GM23338 (cell line): ENCODE data around the gene CREBL2. TPM values are rescaled to one million over a fixed set of nuclear protein-coding genes. Genes with fewer than 3 reads are reported as not detected.

ENCODE experiments used
- ATAC-seq: fragments of 200-7000 bp; cut with Tn5 transposase; 3 replicates; pipeline ENCODE4 v1.9.1; 2020
- DNase-seq: peaks from one replicate; pipeline ENCODE4 v3.0.0-alpha.2; 2015; ENCODE audit warnings: low spot score
- H2AFZ ChIP-seq: fragments of 200-600 bp; sonication (generic); 2 replicates; pipeline ENCODE4 v1.8.0; 2016; ENCODE audit warnings: antibody characterized with exemption, mild to moderate bottlenecking, moderate library complexity
- H3F3A ChIP-seq: fragments of 200-600 bp; sonication (generic); replicated peaks from 2 replicates; pipeline ENCODE4 v1.8.0; 2017; ENCODE audit warnings: antibody characterized with exemption, mixed run types, low read depth
- H3K27ac ChIP-seq: fragments of 200-600 bp; sonication (generic); 2 replicates; pipeline ENCODE4 v1.6.1; 2016; ENCODE audit warnings: low read depth
- H3K27me3 ChIP-seq: fragments of 200-600 bp; sonication (generic); 2 replicates; pipeline ENCODE4 v1.8.0; 2016; ENCODE audit warnings: mild to moderate bottlenecking, mixed run types, moderate library complexity; ENCODE audit not compliant: insufficient read depth
- H3K36me3 ChIP-seq: fragments of 200-600 bp; sonication (generic); 2 replicates; pipeline ENCODE4 v1.8.0; 2016; ENCODE audit warnings: mild to moderate bottlenecking; ENCODE audit not compliant: insufficient read depth
- H3K4me1 ChIP-seq: fragments of 200-600 bp; sonication (generic); 2 replicates; pipeline ENCODE4 v1.8.0; 2016; ENCODE audit warnings: mild to moderate bottlenecking, moderate library complexity; ENCODE audit not compliant: insufficient read depth
- H3K4me2 ChIP-seq: fragments of 200-600 bp; sonication (generic); 2 replicates; pipeline ENCODE4 v1.7.1; 2017; ENCODE audit warnings: mixed run types
- H3K4me3 ChIP-seq: fragments of 200-600 bp; sonication (generic); 2 replicates; pipeline ENCODE4 v1.6.1; 2016; ENCODE audit warnings: mixed run types
- H3K79me2 ChIP-seq: fragments of 200-600 bp; sonication (generic); replicated peaks from 2 replicates; pipeline ENCODE4 v1.8.0; 2017; ENCODE audit warnings: mild to moderate bottlenecking; ENCODE audit not compliant: insufficient read depth
- H3K9me2 ChIP-seq: fragments of 200-600 bp; sonication (generic); 2 replicates; pipeline ENCODE4 v1.8.0; 2017; ENCODE audit not compliant: insufficient read depth
- H4K20me1 ChIP-seq: fragments of 200-600 bp; sonication (generic); replicated peaks from 2 replicates; pipeline ENCODE4 v1.8.0; 2017; ENCODE audit warnings: mild to moderate bottlenecking; ENCODE audit not compliant: insufficient read depth
- H3K27ac Mint-ChIP-seq: 2 replicates; pipeline ENCODE4 v1.8.0; 2020; ENCODE audit warnings: inconsistent platforms, mild to moderate bottlenecking, moderate library complexity, mixed read lengths
- H3K27me3 Mint-ChIP-seq: 3 replicates; pipeline ENCODE4 v1.8.0; 2022; ENCODE audit warnings: low read depth, mild to moderate bottlenecking, moderate library complexity, mixed read lengths, inconsistent platforms; ENCODE audit not compliant: insufficient read depth, poor library complexity
- H3K36me3 Mint-ChIP-seq: 3 replicates; pipeline ENCODE4 v1.8.0; 2021; ENCODE audit warnings: low read depth, mild to moderate bottlenecking, inconsistent platforms, moderate library complexity, mixed read lengths
- H3K4me1 Mint-ChIP-seq: 3 replicates; pipeline ENCODE4 v1.8.0; 2020; ENCODE audit warnings: mild to moderate bottlenecking, inconsistent platforms, mixed read lengths
- H3K4me3 Mint-ChIP-seq: 3 replicates; pipeline ENCODE4 v1.8.0; 2021; ENCODE audit warnings: moderate library complexity, mild to moderate bottlenecking, inconsistent platforms, mixed read lengths
- H3K9me3 Mint-ChIP-seq: 3 replicates; pipeline ENCODE4 v1.8.0; 2020; ENCODE audit warnings: moderate library complexity, mild to moderate bottlenecking, inconsistent platforms, mixed read lengths
- CREB1 ChIP-seq: fragments of 250-450 bp; sonication (Bioruptor Pico); IDR thresholded peaks from 2 replicates; pipeline ENCODE4 v1.5.0; 2020; ENCODE audit warnings: low read depth, mild to moderate bottlenecking, moderate library complexity
- CTCF ChIP-seq, 2 experiments: fragments of 200-600 bp in 1 of 2; sonication (generic) in 1 of 2; conservative IDR thresholded peaks; 2 replicates each; pipeline versions ENCODE4 v1.5.1 to v1.6.1; 2016 to 2017; ENCODE audit warnings: antibody characterized with exemption in 2 of 2, low read depth in 2 of 2, mild to moderate bottlenecking in 2 of 2, moderate library complexity in 1 of 2
- ETS1 ChIP-seq: IDR thresholded peaks from 2 replicates; pipeline ENCODE4 v1.6.1; 2016; ENCODE audit warnings: antibody characterized with exemption
- EZH2 ChIP-seq: fragments of 200-600 bp; sonication (generic); IDR thresholded peaks from one replicate; pipeline ENCODE4 v1.8.0; 2017; ENCODE audit warnings: antibody characterized with exemption, mild to moderate bottlenecking, low read depth; ENCODE audit not compliant: unreplicated experiment
- EZH2phosphoT487 ChIP-seq: fragments of 200-600 bp; sonication (generic); IDR thresholded peaks from one replicate; pipeline ENCODE4 v1.8.1; 2018; ENCODE audit warnings: antibody characterized with exemption; ENCODE audit not compliant: unreplicated experiment
- JUNB ChIP-seq: IDR thresholded peaks from one replicate; pipeline ENCODE4 v1.6.1; 2016; ENCODE audit warnings: antibody characterized with exemption; ENCODE audit not compliant: unreplicated experiment
- NANOG ChIP-seq: IDR thresholded peaks from 2 replicates; pipeline ENCODE4 v1.6.1; 2016; ENCODE audit warnings: antibody characterized with exemption, borderline replicate concordance
- POLR2AphosphoS5 ChIP-seq: IDR thresholded peaks from 2 replicates; pipeline ENCODE4 v1.6.1; 2016; ENCODE audit warnings: antibody characterized with exemption, low read depth
- STAT1 ChIP-seq: IDR thresholded peaks from one replicate; pipeline ENCODE4 v1.6.1; 2016; ENCODE audit warnings: antibody characterized with exemption; ENCODE audit not compliant: unreplicated experiment
- ZNF114 ChIP-seq: fragments of 250-450 bp; sonication (Bioruptor Pico); IDR thresholded peaks from 2 replicates; pipeline ENCODE4 v1.5.0; 2020; ENCODE audit warnings: mild to moderate bottlenecking, moderate library complexity
- ZNF331 ChIP-seq: fragments of 250-450 bp; sonication (Bioruptor Pico); IDR thresholded peaks from 2 replicates; pipeline ENCODE4 v1.5.0; 2020; ENCODE audit warnings: low read depth, mild to moderate bottlenecking, moderate library complexity
- ZNF462 ChIP-seq: fragments of 250-450 bp; sonication (Bioruptor Pico); IDR thresholded peaks from 2 replicates; pipeline ENCODE4 v1.5.0; 2020; ENCODE audit warnings: mild to moderate bottlenecking, moderate library complexity
- polyA plus RNA-seq: library from polyadenylated mRNA; unstranded; fragments of >200 nt; fragmentation: Nextera tagmentation; extraction: Ambion mirVana; gene quantifications from 2 replicates; pipeline ENCODE4 v1.2.1, GENCODE V29; 2016
- total RNA-seq: library from RNA; depleted of rRNA; stranded (reverse); fragments of >200 nt; shearing (Covaris generic); gene quantifications from 2 replicates; pipeline ENCODE4 v1.2.3, GENCODE V29; 2014

CREBL2 gene
- total and polyA plus RNA-seq, 2 experiments from 2014 or later: 9.0 to 21.6 TPM

GRCh38 chr12:12648284-12648683 lies 36.6 kb downstream of the CREBL2 start (continued):
- TF ChIP-seq ZNF462 (CRISPR knock-in tag): no peak
- TF ChIP-seq POLR2AphosphoS5: no peak

- no peak overlapping the region for H3K27ac ChIP-seq
- no peak overlapping the region for H3K4me2 ChIP-seq
- no peak overlapping the region for H3K4me3 ChIP-seq
- peaks cover 16% of the 10 kb centered on the region for H3K36me3 ChIP-seq
- peaks cover 10% of the 10 kb centered on the region for H3K4me1 Mint-ChIP-seq
- peaks cover 8% of the 10 kb centered on the region for H3K4me1 ChIP-seq
- H2AFZ ChIP-seq: no peak overlapping the region
- no peaks in the 10 kb centered on the region for H3K79me2 ChIP-seq
- peaks cover 56% of the 10 kb centered on the region for H3K36me3 Mint-ChIP-seq
- no peaks in the 10 kb centered on the region for H3K27me3 ChIP-seq
- DNase-seq (no peak), ATAC-seq (no peak)
- no peaks in the 10 kb centered on the region for H3F3A ChIP-seq
- peaks cover 3% of the 10 kb centered on the region; the same call in 1 of the 2 replicates for H3K9me2 ChIP-seq
- H4K20me1 ChIP-seq: no peaks in the 10 kb centered on the region
- peaks cover 60% of the 10 kb centered on the region for H3K9me3 Mint-ChIP-seq
- H3K27me3 Mint-ChIP-seq: peaks cover 4% of the 10 kb centered on the region
- no peak overlapping the region for H3K4me3 Mint-ChIP-seq
- no peak overlapping the region for H3K27ac Mint-ChIP-seq
- TF ChIP-seq EZH2phosphoT487: no peak
- TF ChIP-seq POLR2AphosphoS5: no peak
- no peak for TF ChIP-seq CREB1 (CRISPR knock-in tag)
- TF ChIP-seq NANOG: no peak
- TF ChIP-seq ETS1: no peak
- no peak for TF ChIP-seq JUNB
- no peak for TF ChIP-seq ZNF114 (CRISPR knock-in tag)
- no peak for TF ChIP-seq ZNF331
- no peak for TF ChIP-seq EZH2
- no peak for TF ChIP-seq STAT1
- no peak for TF ChIP-seq CTCF (conservative IDR thresholded peaks at IDR 0.05; ENCODE audit: low read depth in 2 of 2)
Observed at GRCh38 chr12:12648951-12649650, 37.4 kb downstream of the CREBL2 start.
